Measurements from ENCODE around the gene SLC12A1.

DNA sequence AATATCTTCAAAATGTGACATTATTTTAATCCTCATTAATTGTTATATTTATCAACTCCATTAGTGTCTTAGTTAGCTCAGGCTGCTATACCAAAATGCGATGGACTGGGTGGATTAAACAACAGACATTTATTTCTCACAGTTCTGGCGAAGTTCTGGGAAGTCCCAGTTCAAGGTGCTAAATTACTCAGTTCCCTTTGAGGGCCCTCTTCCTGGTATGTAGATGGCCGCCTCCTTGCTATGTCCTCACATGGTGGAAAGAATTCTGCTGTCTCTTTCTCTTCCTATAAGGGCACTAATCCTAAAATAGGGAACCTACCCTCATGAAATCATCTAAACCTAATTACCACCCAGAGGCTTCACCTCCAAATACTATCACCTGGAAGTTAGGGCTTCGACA, 86.4 kb downstream of the SLC12A1 start:
- TF ChIP-seq, protein P1, sequence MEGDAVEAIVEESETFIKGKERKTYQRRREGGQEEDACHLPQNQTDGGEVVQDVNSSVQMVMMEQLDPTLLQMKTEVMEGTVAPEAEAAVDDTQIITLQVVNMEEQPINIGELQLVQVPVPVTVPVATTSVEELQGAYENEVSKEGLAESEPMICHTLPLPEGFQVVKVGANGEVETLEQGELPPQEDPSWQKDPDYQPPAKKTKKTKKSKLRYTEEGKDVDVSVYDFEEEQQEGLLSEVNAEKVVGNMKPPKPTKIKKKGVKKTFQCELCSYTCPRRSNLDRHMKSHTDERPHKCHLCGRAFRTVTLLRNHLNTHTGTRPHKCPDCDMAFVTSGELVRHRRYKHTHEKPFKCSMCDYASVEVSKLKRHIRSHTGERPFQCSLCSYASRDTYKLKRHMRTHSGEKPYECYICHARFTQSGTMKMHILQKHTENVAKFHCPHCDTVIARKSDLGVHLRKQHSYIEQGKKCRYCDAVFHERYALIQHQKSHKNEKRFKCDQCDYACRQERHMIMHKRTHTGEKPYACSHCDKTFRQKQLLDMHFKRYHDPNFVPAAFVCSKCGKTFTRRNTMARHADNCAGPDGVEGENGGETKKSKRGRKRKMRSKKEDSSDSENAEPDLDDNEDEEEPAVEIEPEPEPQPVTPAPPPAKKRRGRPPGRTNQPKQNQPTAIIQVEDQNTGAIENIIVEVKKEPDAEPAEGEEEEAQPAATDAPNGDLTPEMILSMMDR (IDR thresholded peaks at IDR 0.05; ENCODE audit: borderline replicate concordance, extremely low read depth, low read length, poor library complexity, severe bottlenecking), result no peak
- TF ChIP-seq EZH2 (IDR thresholded peaks at IDR 0.05; ENCODE audit: borderline replicate concordance, low read depth, low read length, severe bottlenecking), result no peak
